ENCODE data around the gene SPRED1.

SPRED1 gene

GRCh38 chr15:38374556-38374955, 121.9 kb downstream of the SPRED1 start:
- Histone ChIP-seq H3K36me3 (ENCODE audit: insufficient read depth, low read length) (no peaks in the 10 kb centered on the region), H3K4me1 (ENCODE audit: insufficient read depth, low read length) (0 out of 2 replicates have a peak, but pooled peaks cover 3% of the 10 kb centered on the region), H3K9me3 (ENCODE audit: control insufficient read depth, insufficient read depth, low read length) (no peaks in the 10 kb centered on the region; the same call in 1 of the 2 replicates), H3K9ac (ENCODE audit: low read depth, low read length) (no peak overlapping the region)

GRCh38 chr15:38376081-38376480, 123.4 kb downstream of the SPRED1 start:
- H3K9me3 ChIP-seq (ENCODE audit: control insufficient read depth, insufficient read depth, low read length) = no peaks in the 10 kb centered on the region; the same call in 1 of the 2 replicates
- no peak overlapping the region for H3K9ac ChIP-seq (ENCODE audit: low read depth, low read length)
- H3K36me3 ChIP-seq (ENCODE audit: insufficient read depth, low read length) = no peaks in the 10 kb centered on the region
- 0 out of 2 replicates have a peak, but pooled peaks cover 3% of the 10 kb centered on the region for H3K4me1 ChIP-seq (ENCODE audit: insufficient read depth, low read length)

- H3K4me1 ChIP-seq (ENCODE audit: insufficient read depth, low read length) = 0 out of 2 replicates have a peak, but pooled peaks cover 3% of the 10 kb centered on the region
- H3K9me3 ChIP-seq (ENCODE audit: control insufficient read depth, insufficient read depth, low read length) = no peaks in the 10 kb centered on the region; the same call in 1 of the 2 replicates
- H3K36me3 ChIP-seq (ENCODE audit: insufficient read depth, low read length) = no peaks in the 10 kb centered on the region
- H3K9ac ChIP-seq (ENCODE audit: low read depth, low read length) = no peak overlapping the region
Measured at GRCh38 chr15:38377636-38378035, 125.0 kb downstream of the SPRED1 start.

DNA sequence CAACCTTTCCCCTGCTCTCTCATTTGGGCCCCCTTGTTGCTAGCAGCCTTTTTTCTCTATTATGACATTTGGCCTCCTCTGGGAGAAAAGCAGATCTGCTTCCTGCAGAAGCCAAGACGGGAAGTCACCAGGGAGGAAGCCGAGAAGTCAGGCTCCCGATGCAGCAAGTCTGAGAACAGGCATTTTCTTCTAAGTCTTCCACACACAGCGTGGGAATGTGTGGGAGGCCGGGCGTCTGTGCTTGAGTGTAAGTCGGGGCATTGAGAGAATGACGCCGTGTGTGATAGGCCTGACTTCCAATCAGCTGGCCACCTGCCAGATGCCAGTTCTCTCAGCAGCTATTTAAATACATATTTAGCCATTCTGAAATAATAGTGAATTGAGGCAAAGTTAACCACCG, 125.5 kb downstream of the SPRED1 start:
- no peaks in the 10 kb centered on the region for H3K36me3 ChIP-seq (ENCODE audit: insufficient read depth, low read length)
- no peaks in the 10 kb centered on the region; the same call in 1 of the 2 replicates for H3K9me3 ChIP-seq (ENCODE audit: control insufficient read depth, insufficient read depth, low read length)
- 0 out of 2 replicates have a peak, but pooled peaks cover 3% of the 10 kb centered on the region for H3K4me1 ChIP-seq (ENCODE audit: insufficient read depth, low read length)
- no peak overlapping the region for H3K9ac ChIP-seq (ENCODE audit: low read depth, low read length)

GRCh38 chr15:38389924-38390542, 137.4 kb downstream of the SPRED1 start:
- Histone ChIP-seq H3K4me1 (ENCODE audit: insufficient read depth, low read length) (no peaks in the 10 kb centered on the region), H3K36me3 (ENCODE audit: insufficient read depth, low read length) (no peaks in the 10 kb centered on the region), H3K9ac (ENCODE audit: low read depth, low read length) (no peak overlapping the region), H3K9me3 (ENCODE audit: control insufficient read depth, insufficient read depth, low read length) (no peaks in the 10 kb centered on the region)

GRCh38 chr15:38391191-38391590, 138.6 kb downstream of the SPRED1 start:
- no peaks in the 10 kb centered on the region for H3K36me3 ChIP-seq (ENCODE audit: insufficient read depth, low read length)
- no peaks in the 10 kb centered on the region for H3K9me3 ChIP-seq (ENCODE audit: control insufficient read depth, insufficient read depth, low read length)
- no peak overlapping the region for H3K9ac ChIP-seq (ENCODE audit: low read depth, low read length)
- no peaks in the 10 kb centered on the region for H3K4me1 ChIP-seq (ENCODE audit: insufficient read depth, low read length)

GRCh38 chr15:38398134-38398533, 145.5 kb downstream of the SPRED1 start:
- no peaks in the 10 kb centered on the region for H3K4me1 ChIP-seq (ENCODE audit: insufficient read depth, low read length)
- no peak overlapping the region for H3K9ac ChIP-seq (ENCODE audit: low read depth, low read length)
- H3K9me3 ChIP-seq (ENCODE audit: control insufficient read depth, insufficient read depth, low read length) = no peaks in the 10 kb centered on the region
- H3K36me3 ChIP-seq (ENCODE audit: insufficient read depth, low read length) = no peaks in the 10 kb centered on the region

- Histone ChIP-seq H3K4me1 (ENCODE audit: insufficient read depth, low read length) (no peaks in the 10 kb centered on the region), H3K9ac (ENCODE audit: low read depth, low read length) (no peak overlapping the region)
Measured at GRCh38 chr15:38401106-38401505, 148.5 kb downstream of the SPRED1 start.

DNA sequence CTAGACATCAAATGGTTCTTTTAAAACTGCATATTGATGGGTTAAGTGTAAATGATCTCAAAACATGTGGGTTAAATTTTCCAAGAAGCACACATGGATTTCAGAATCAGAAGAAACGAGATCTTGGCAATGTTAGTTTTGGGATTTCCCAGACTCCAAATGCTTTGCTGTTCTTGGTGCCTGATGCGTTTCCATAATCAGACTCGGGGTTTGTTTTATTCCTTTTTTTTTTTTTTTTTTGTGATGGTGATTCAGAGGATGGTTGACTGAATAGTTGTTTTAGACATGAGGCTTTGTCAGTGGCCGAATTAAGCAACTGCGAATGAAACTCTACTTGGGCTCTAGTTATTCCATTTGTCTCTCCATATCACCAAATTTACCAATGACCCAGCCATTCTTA, 149.1 kb downstream of the SPRED1 start:
- H3K9me3 ChIP-seq (ENCODE audit: control insufficient read depth, insufficient read depth, low read length) = no peaks in the 10 kb centered on the region
- H3K9ac ChIP-seq (ENCODE audit: low read depth, low read length) = no peak overlapping the region
- H3K4me1 ChIP-seq (ENCODE audit: insufficient read depth, low read length) = no peaks in the 10 kb centered on the region
- H3K36me3 ChIP-seq (ENCODE audit: insufficient read depth, low read length) = no peaks in the 10 kb centered on the region

More at GRCh38 chr15:38401106-38401505, 148.5 kb downstream of the SPRED1 start:
- H3K9me3 ChIP-seq (ENCODE audit: control insufficient read depth, insufficient read depth, low read length) = no peaks in the 10 kb centered on the region
- no peaks in the 10 kb centered on the region for H3K36me3 ChIP-seq (ENCODE audit: insufficient read depth, low read length)

DNA sequence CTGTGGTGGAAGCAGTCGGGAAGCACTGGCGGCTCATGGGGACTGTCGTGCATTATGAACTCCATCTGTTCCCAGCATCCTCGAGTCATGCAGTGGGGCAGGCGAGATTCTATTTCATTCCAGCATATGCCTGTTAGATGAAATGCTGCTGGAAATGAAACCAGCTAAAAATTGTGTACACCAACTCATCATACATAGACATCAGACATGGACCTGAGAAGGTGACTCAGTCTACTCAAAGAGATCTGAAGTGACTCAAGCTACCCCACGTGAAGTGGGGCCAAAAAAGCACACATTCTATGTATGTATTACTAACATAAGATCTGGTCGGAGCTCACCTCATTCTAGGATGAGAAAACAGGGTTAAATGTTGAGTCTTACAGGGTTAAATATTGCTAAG, 153.8 kb downstream of the SPRED1 start:
- Histone ChIP-seq H3K9me3 (ENCODE audit: control insufficient read depth, insufficient read depth, low read length) (no peaks in the 10 kb centered on the region), H3K9ac (ENCODE audit: low read depth, low read length) (no peak overlapping the region), H3K4me1 (ENCODE audit: insufficient read depth, low read length) (no peaks in the 10 kb centered on the region), H3K36me3 (ENCODE audit: insufficient read depth, low read length) (no peaks in the 10 kb centered on the region)

All from ES-I3 (cell line).